Measurements from ENCODE around the gene PIK3C2B. TPM values are rescaled to one million over a fixed set of nuclear protein-coding genes. Genes with fewer than 3 reads are reported as not detected.
A peak's percentile ranks its signal among the peaks of the same experiment; 100 is the strongest.

The PIK3C2B gene
- total RNA-seq, 1 donor from 2014 or later: 47.3 TPM

- TF ChIP-seq CTCF (IDR thresholded peaks at IDR 0.05): no peak
- Histone ChIP-seq H3K27me3 (no peaks in the 10 kb centered on the region), H3K4me3 (no peak overlapping the region), H3K36me3 (no peaks in the 10 kb centered on the region), H3K4me1 (peaks cover 5% of the 10 kb centered on the region), H3K9me3 (no peaks in the 10 kb centered on the region), H3K27ac (no peak overlapping the region)
- intact Hi-C loops (cut with DNase I): no loop called here
- ATAC-seq (no peak), DNase-seq (no peak)
Observed at GRCh38 chr1:204511366-204511765, 16.8 kb upstream of the PIK3C2B start.

- no peaks in the 10 kb centered on the region for H3K36me3 ChIP-seq
- H3K27ac ChIP-seq: no peak overlapping the region
- H3K4me3 ChIP-seq: no peak overlapping the region
- H3K27me3 ChIP-seq: no peaks in the 10 kb centered on the region
- H3K9me3 ChIP-seq: no peaks in the 10 kb centered on the region
- no peak for DNase-seq
- peaks cover 7% of the 10 kb centered on the region for H3K4me1 ChIP-seq
- no peak for ATAC-seq
- no peak for TF ChIP-seq CTCF (IDR thresholded peaks at IDR 0.05)
- intact Hi-C loops (cut with DNase I): no loop called here
Observed at GRCh38 chr1:204509186-204509635, 14.6 kb upstream of the PIK3C2B start.

GRCh38 chr1:204507317-204508105 is 12.9 kb upstream of the PIK3C2B start:
- TF ChIP-seq CTCF (IDR thresholded peaks at IDR 0.05): no peak
- Histone ChIP-seq H3K9me3 (no peaks in the 10 kb centered on the region), H3K27ac (peak overlapping the region; percentile 91), H3K4me3 (peak overlapping the region; percentile 63), H3K4me1 (peaks cover 7% of the 10 kb centered on the region), H3K27me3 (no peaks in the 10 kb centered on the region), H3K36me3 (no peaks in the 10 kb centered on the region)
- peak; percentile 51 for ATAC-seq
- intact Hi-C loops (cut with DNase I): no loop called here
- DNase-seq: no peak

GRCh38 chr1:204506969-204507316 is 12.3 kb upstream of the PIK3C2B start:
- H3K27ac ChIP-seq: peak overlapping the region; percentile 91
- no peak for DNase-seq

GRCh38 chr1:204506201-204506968 is 11.8 kb upstream of the PIK3C2B start:
- Histone ChIP-seq H3K36me3 (no peaks in the 10 kb centered on the region), H3K9me3 (no peaks in the 10 kb centered on the region), H3K4me1 (peaks cover 7% of the 10 kb centered on the region), H3K27ac (peak overlapping the region; percentile 91), H3K27me3 (no peaks in the 10 kb centered on the region), H3K4me3 (peak overlapping the region; percentile 63)
- intact Hi-C loops (cut with DNase I): no loop called here
- TF ChIP-seq CTCF (IDR thresholded peaks at IDR 0.05): no peak
- ATAC-seq: peak; percentile 86
- peak; percentile 78 for DNase-seq

More at GRCh38 chr1:204506969-204507316, 12.3 kb upstream of the PIK3C2B start:
- peak overlapping the region; percentile 63 for H3K4me3 ChIP-seq
- peaks cover 7% of the 10 kb centered on the region for H3K4me1 ChIP-seq
- ATAC-seq: peak; percentile 79
- no peaks in the 10 kb centered on the region for H3K36me3 ChIP-seq
- no peaks in the 10 kb centered on the region for H3K27me3 ChIP-seq
- no peaks in the 10 kb centered on the region for H3K9me3 ChIP-seq
- TF ChIP-seq CTCF (IDR thresholded peaks at IDR 0.05): no peak
- intact Hi-C loops (cut with DNase I): no loop called here

Measured in upper lobe of right lung (tissue), 1 donor.